GM21723 (cell line): ENCODE measurements around the gene PPP2R2C.

Experiments used
- ATAC-seq: cut with Tn5 transposase; IDR thresholded peaks from one replicate; pipeline ENCODE4 v1.9.1; 2021; ENCODE audit warnings: mild to moderate bottlenecking, moderate library complexity; ENCODE audit not compliant: unreplicated experiment

Gene PPP2R2C

DNA sequence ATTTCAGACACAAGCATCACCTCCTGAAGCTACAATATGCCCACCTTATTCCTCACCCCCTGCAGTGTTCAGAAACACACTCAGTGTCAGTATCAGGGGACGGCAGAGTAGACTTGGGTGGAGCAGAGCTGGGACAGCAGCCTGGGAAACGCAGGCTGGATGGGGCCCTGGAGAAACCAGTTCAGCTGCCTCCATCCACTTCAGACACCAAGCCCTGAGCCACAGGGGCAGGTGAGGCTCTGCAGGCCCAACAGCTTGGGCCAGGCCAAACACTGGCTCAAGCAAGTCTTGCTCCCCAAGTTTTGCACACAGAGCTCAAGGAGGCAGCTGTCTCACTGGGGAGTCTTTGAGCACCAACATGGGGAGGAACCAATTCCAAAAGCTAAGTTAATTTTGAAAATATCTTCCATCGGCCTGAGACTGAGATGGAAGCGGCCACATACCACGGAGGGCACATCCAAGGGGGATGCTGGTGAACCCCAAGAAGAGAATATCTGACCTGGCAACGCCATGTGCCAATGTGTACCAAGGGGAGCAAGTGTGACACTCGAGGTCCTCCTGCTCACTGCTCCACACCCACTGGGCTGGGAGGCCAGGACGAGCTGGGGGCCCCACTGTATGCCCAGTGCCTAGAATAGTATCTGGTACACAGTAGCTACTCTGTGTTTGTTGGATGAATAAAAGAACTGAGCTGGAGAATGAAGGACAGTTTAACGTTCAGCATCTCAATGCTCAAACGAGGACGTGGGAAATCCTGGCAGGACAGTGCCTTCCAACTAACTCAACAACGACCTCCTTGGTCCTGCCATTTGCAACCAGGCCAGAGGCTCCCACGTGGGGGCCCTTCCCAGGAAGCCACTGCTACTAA, 45.6 kb downstream of the PPP2R2C start:
- no peak for ATAC-seq

GRCh38 chr4:6425911-6426310, 46.5 kb downstream of the PPP2R2C start:
- ATAC-seq: no peak

GRCh38 chr4:6425336-6425735, 47.1 kb downstream of the PPP2R2C start:
- peak; percentile 68 for ATAC-seq

DNA sequence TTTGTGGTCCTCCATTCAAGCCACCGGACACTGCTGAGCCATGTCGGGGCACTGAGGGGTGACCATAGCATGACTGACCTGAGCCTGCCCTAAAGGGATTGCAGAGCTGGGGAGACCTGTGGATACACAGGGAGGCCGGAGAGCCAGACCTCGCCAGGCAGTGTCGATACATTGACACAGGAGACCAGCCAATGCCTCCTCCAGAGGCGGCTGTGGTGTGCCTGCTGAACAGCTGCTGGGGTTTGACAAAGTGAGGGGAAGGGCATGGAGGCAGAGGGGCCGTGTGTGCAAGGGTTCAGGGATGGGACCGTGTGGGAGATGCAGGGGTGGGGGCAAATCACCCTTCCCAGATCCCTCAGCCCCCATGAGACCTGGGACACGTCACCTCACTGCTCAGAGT, 48.0 kb downstream of the PPP2R2C start:
- no peak for ATAC-seq

DNA sequence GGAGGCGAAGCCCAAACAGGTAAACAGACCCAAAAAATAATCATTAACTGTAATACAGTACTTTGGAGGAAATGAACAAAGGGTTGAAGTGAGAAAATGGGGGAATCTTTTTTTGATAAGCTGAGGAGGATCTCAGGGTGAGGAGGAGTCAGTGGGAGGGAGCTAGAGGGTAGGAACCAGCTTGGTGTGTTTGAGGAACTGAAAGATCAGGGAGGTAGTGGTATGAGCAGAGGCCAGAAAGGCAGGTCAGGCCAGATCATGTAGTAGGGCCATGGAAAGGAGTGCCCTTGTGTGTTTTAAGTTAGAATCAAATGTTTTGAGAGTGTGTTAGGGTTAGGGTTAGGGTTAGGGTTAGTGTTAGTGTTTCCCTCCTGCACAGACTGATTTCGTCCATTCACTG, 48.8 kb downstream of the PPP2R2C start:
- ATAC-seq: peak; percentile 94

- no peak for ATAC-seq
Observed at GRCh38 chr4:6422866-6423265, 49.5 kb downstream of the PPP2R2C start.

GRCh38 chr4:6422105-6422504, 50.3 kb downstream of the PPP2R2C start:
- ATAC-seq: no peak

DNA sequence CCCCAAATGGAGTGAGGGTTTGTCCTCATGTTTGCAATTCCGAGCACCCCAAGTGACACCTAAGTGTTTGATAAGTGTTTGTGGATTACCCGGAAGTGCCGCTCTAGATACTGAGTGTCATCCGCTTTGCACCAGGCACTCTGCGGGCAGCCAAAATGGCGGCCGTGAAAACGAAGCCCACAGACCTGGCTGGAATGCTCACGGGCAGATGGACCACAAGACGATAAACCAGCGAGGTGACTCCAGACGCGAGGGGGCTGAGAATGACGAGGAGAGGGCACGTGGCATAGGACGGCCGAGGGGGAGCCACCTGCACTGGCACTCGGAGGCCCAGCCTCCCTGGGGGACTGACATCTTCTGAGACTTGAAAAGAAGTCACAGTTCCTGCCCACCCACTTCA, 51.0 kb downstream of the PPP2R2C start:
- ATAC-seq: no peak

GRCh38 chr4:6420972-6421371, 51.4 kb downstream of the PPP2R2C start:
- ATAC-seq: no peak

GRCh38 chr4:6420036-6420435, 52.4 kb downstream of the PPP2R2C start:
- ATAC-seq: no peak

- ATAC-seq: no peak
Observed at GRCh38 chr4:6419452-6420028, 52.9 kb downstream of the PPP2R2C start.

DNA sequence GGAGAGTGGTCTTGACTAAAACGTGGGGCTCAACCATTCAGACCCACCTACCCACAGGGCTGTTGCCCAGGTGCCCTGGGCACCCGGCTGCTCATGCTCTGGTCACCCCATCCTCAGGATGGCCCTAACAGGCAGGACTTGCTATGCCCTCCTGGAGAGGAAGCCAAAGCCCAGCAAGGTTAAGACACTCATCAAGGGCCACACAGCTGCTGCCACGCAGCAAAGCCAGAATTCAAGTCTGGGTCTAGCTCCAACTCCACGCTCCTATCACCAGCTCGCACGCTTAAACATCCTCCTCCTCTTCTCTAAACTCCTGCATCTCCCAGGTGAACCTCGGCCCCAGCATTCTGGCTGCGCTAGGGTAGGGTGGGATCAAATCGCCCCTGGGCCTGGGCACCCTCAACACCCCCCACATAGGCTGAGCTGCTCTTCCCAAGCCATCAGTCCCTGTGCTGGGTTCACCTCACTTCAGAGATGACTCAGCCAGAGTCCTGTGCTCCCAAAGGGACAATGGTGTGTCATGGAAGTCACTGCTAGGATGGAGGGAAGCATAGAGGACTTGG, 54.1 kb downstream of the PPP2R2C start:
- ATAC-seq: no peak

DNA sequence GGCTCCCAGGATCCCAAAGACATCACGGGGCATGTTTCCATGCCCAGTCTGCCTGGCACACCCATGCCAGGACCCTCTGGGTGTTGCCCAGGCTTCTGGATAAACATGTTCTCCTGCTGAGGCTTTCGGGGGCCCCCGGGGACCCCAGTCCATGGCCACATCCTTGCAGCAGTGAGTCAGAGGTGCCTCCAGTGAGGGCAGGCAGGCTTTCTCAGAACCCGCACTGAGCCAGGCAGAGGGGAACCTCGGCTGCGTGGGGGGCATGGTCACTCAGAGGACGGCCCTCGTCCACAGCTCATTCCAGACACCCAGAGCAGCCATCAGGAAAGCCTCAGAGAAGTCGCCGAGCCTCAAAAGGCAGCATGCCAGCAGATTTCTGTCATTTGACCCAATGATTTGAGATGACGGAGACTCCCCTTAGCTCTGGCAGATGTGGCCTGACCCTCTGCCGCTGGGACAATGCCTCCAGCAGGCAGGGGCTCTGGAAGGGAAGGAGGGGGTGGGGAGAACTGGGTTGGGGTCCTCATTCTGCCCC, 54.8 kb downstream of the PPP2R2C start:
- ATAC-seq: no peak

- no peak for ATAC-seq
Observed at GRCh38 chr4:6416518-6417286, 55.7 kb downstream of the PPP2R2C start.

DNA sequence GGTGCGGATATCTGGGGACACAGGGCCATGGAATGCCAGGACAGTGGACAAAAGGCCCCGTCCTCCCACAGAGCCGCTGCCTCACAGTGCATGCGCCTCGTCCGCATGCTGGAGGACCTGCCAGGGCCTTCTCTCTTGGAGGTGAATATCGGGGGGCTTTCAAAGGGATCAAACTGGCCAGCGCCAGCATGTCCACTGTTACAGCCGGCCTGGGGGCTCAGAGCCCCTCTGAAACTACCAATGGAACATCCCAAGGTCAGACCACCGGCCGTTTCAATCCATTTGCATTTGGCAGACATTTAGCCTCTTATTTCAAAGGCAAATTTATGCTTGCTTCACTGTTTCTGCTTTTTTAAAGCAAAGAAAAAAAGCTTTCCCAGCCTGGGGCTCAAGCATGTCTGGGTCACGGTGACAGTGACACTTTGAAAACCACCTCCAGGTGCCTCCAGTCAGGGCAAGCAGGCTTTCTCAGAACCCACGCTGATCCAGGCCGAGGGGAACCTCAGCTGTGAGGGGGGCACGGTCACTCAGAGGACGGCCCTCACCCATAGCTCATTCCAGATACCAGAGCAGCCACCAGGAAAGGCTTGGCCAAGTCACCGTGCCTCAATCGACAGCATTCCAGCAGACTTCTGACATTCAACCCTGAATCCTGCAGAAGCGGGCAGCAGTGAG, 57.2 kb downstream of the PPP2R2C start:
- no peak for ATAC-seq

DNA sequence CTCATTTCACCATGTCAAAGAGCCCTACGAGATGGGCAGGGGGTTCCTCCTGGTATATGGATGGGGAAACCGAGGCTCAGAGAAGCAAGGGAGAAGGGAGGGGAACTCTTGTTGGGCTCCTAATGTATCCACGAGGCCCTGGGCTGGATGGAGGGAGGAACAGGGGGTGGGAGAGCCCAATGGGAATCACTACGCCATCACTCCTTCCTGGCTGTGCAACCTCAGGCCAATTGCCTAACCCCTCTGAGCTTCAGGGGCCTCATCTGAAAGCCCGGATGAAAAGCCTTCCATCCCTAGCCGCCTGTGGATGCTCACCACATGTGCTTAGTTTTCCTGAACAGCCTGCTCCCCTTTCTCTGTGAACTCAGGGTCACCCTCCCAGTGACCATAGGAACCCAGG, 57.8 kb downstream of the PPP2R2C start:
- ATAC-seq: no peak

DNA sequence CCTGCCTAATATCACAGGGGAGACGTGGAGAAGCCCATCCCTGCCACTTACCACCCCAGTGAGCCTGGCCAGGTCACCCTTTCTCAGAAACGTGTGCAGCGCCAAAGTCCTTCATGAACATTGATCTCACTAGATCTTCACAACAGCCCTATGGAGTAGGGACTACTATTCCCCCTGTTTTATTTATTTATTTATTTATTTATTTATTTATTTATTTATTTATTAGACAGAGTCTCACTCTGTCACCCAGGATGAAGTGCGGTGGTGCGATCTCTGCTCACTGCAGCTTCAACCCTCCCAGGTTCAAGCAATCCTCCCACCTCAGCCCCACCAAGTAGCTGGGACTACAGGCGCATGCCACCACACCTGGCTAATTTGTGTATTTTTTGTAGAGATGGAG, 61.8 kb downstream of the PPP2R2C start:
- no peak for ATAC-seq

GRCh38 chr4:6410068-6410467, 62.3 kb downstream of the PPP2R2C start:
- ATAC-seq: no peak

DNA sequence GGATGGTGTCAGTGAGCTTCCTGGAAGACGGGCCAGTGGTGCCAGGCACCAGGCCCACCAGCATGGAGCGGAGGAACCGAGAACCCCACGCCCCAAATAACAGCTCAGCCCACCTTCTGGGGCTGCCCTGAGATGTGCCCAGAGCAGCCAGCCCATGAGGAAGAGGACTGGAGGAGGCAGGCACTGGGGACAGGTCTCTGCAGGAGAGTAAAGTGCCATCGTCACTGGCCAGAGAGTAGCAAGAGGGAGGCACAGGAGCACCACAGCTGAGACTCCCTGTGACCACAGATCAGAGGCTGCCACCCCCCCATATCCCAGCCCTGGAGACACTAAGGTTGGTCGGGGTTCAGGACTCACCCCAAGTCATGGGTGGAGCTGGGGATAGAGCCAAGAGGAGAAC, 63.0 kb downstream of the PPP2R2C start:
- no peak for ATAC-seq

- no peak for ATAC-seq
Observed at GRCh38 chr4:6408263-6408662, 64.2 kb downstream of the PPP2R2C start.

DNA sequence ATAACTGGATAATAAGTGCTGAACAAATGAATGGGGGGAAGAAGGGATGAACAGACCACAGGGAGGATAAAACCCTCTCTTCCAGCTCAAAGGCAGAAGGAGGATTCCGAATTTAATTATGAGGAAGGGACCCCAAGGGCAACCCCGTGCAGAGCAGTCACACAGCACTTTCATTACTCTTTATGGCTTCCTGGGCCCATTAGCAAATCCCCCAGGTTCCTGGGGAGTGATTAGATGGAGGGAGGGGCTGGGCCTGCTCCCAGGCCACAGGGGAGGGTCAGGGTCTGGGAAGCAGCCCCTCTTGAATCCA, 67.1 kb downstream of the PPP2R2C start:
- ATAC-seq: no peak
